ENCODE measurements around the gene TASL.

DNA sequence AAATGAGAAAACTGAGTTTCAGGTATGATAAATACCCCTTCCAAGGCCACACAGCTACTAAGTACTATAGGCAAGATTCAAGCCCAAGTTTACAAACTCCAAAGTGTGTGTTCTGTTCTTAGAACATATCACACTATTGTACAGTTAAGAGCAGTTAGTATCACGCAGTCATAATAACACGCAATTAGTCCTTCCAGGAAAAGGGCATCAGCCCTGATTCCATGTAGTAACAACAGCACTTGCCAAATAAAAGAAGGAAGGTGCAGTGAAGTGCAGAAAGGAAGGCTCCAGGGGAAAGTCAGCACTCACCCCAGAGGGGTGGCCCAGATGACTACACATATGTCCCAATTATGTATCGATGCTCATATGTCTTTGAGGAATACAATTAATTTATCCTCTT lies 4.4 kb downstream of the TASL start:
- TF ChIP-seq, protein P1, sequence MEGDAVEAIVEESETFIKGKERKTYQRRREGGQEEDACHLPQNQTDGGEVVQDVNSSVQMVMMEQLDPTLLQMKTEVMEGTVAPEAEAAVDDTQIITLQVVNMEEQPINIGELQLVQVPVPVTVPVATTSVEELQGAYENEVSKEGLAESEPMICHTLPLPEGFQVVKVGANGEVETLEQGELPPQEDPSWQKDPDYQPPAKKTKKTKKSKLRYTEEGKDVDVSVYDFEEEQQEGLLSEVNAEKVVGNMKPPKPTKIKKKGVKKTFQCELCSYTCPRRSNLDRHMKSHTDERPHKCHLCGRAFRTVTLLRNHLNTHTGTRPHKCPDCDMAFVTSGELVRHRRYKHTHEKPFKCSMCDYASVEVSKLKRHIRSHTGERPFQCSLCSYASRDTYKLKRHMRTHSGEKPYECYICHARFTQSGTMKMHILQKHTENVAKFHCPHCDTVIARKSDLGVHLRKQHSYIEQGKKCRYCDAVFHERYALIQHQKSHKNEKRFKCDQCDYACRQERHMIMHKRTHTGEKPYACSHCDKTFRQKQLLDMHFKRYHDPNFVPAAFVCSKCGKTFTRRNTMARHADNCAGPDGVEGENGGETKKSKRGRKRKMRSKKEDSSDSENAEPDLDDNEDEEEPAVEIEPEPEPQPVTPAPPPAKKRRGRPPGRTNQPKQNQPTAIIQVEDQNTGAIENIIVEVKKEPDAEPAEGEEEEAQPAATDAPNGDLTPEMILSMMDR (IDR thresholded peaks at IDR 0.05) = no peak
- TF ChIP-seq POLR2A (IDR thresholded peaks at IDR 0.05) = no peak

Data from breast epithelium (tissue), 3 donors.